Measurements from ENCODE around the gene NRXN3. TPM values are rescaled to one million over a fixed set of nuclear protein-coding genes. Genes with fewer than 3 reads are reported as not detected.

Gene NRXN3
- polyA plus RNA-seq, 1 experiment: 1.1 TPM

DNA sequence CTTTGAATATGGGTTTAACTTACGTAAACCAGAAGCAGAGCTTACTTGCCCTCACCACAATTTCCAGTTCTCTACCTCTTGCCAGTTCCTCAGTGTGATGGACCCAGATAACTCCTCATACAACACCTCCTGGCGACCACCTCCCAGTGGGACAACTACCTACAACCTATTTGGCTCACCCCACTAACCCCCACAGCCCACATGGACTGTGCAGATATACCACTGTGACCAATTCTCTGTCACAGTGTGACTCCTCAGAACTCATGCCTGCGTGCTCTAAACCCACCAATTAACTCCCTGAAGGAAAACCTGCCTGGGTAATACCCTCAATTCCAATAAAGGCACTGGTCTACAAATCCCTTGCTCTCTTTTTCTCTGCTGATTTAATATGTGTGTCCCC lies 1729.4 kb downstream of the NRXN3 start:
- Histone ChIP-seq H3K4me3 (ENCODE audit: low read depth, low read length) (no peak overlapping the region), H3K9me3 (ENCODE audit: control insufficient read depth, insufficient read depth, low read length) (peaks cover 2% of the 10 kb centered on the region; the same call in 1 of the 2 replicates), H3K27me3 (ENCODE audit: control insufficient read depth, insufficient read depth, low read length) (no peaks in the 10 kb centered on the region), H3K27ac (ENCODE audit: low read depth, low read length) (no peak overlapping the region)
- TF ChIP-seq, protein P1, sequence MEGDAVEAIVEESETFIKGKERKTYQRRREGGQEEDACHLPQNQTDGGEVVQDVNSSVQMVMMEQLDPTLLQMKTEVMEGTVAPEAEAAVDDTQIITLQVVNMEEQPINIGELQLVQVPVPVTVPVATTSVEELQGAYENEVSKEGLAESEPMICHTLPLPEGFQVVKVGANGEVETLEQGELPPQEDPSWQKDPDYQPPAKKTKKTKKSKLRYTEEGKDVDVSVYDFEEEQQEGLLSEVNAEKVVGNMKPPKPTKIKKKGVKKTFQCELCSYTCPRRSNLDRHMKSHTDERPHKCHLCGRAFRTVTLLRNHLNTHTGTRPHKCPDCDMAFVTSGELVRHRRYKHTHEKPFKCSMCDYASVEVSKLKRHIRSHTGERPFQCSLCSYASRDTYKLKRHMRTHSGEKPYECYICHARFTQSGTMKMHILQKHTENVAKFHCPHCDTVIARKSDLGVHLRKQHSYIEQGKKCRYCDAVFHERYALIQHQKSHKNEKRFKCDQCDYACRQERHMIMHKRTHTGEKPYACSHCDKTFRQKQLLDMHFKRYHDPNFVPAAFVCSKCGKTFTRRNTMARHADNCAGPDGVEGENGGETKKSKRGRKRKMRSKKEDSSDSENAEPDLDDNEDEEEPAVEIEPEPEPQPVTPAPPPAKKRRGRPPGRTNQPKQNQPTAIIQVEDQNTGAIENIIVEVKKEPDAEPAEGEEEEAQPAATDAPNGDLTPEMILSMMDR (IDR thresholded peaks at IDR 0.05; ENCODE audit: low read depth, low read length): no peak
- no peak for DNase-seq (ENCODE audit: low read depth, low spot score)
- POLR2A ChIA-PET: no interaction called here
- CTCF ChIA-PET: no interaction called here

- POLR2A ChIA-PET: no interaction called here
- no peaks in the 10 kb centered on the region for H3K27me3 ChIP-seq (ENCODE audit: control insufficient read depth, insufficient read depth, low read length)
- TF ChIP-seq, protein P1 (IDR thresholded peaks at IDR 0.05; ENCODE audit: low read depth, low read length): no peak
- H3K27ac ChIP-seq (ENCODE audit: low read depth, low read length): no peak overlapping the region
- H3K4me3 ChIP-seq (ENCODE audit: low read depth, low read length): no peak overlapping the region
- CTCF ChIA-PET: no interaction called here
- no peaks in the 10 kb centered on the region for H3K9me3 ChIP-seq (ENCODE audit: control insufficient read depth, insufficient read depth, low read length)
- no peak for DNase-seq (ENCODE audit: low read depth, low spot score)
These were observed 1734.3 kb downstream of the NRXN3 start for GRCh38 chr14:79904497-79904896.

DNA sequence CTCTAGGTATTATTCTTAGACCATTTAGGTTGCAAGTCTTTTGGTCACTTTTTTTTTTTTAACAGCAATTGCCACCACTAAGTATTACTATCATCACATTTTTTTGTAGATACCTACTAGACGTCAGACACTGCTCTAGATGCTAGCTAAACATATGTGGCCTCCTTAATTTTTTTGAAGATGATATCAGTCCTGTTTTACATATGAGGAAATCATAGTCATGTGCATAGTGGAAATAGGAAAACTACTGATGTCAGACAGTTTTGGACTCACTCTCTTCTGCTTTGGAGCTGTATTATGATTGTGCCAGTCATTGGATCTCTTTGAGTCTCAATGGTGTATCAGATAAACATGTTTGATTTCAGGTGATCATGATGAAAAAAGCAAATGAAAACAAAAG lies 1736.8 kb downstream of the NRXN3 start:
- ChIA-PET POLR2A (no interaction called here), CTCF (no interaction called here)
- H3K27ac ChIP-seq (ENCODE audit: low read depth, low read length): no peak overlapping the region
- H3K9me3 ChIP-seq (ENCODE audit: control insufficient read depth, insufficient read depth, low read length): no peaks in the 10 kb centered on the region
- H3K4me3 ChIP-seq (ENCODE audit: low read depth, low read length): no peak overlapping the region
- DNase-seq (ENCODE audit: low read depth, low spot score): no peak
- no peaks in the 10 kb centered on the region for H3K27me3 ChIP-seq (ENCODE audit: control insufficient read depth, insufficient read depth, low read length)
- TF ChIP-seq, protein P1 (IDR thresholded peaks at IDR 0.05; ENCODE audit: low read depth, low read length): no peak

DNA sequence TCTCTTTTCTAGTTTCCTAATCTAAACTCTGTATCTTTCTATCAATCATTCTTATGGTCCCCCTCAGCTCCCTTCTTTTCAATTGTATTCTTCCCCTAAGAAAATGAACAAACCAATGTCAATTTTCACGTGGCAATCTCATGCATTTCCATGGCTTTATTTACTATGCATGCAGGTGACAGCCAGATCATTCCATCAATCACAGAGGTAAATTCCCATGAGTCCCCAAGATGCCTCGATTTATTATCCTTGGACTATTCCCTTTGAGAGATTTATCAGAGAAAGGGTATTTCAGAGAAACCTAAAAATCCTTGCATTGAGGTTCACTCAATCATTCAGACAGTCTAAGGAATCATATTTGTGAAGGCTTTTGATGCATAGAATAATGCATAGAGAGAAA lies 1739.9 kb downstream of the NRXN3 start:
- POLR2A ChIA-PET: no interaction called here
- TF ChIP-seq, protein P1 (IDR thresholded peaks at IDR 0.05; ENCODE audit: low read depth, low read length): no peak
- H3K27ac ChIP-seq (ENCODE audit: low read depth, low read length): no peak overlapping the region
- no peaks in the 10 kb centered on the region for H3K9me3 ChIP-seq (ENCODE audit: control insufficient read depth, insufficient read depth, low read length)
- no peak for DNase-seq (ENCODE audit: low read depth, low spot score)
- H3K27me3 ChIP-seq (ENCODE audit: control insufficient read depth, insufficient read depth, low read length): no peaks in the 10 kb centered on the region
- CTCF ChIA-PET: no interaction called here
- H3K4me3 ChIP-seq (ENCODE audit: low read depth, low read length): no peak overlapping the region

DNA sequence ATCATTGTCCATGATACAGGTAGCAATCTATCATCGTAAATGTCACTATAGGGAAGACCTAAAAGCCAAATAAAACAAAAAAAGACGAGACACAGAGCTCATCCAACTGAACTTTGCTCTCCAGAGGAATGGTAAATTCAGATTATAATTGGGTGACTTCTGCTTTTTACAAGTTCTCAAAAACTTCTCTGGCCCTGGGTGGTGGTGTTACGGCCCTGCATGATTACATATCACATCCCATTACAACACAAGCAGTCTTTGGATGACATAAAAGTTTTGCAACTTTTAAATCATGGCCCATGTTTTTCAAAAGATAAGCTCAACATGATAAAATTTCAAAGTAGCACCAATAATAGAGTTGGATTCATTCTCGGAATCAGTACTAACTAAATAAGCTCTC lies 1741.6 kb downstream of the NRXN3 start:
- ChIA-PET POLR2A (no interaction called here), CTCF (no interaction called here)
- no peaks in the 10 kb centered on the region for H3K27me3 ChIP-seq (ENCODE audit: control insufficient read depth, insufficient read depth, low read length)
- TF ChIP-seq, protein P1 (IDR thresholded peaks at IDR 0.05; ENCODE audit: low read depth, low read length): no peak
- H3K27ac ChIP-seq (ENCODE audit: low read depth, low read length): no peak overlapping the region
- DNase-seq (ENCODE audit: low read depth, low spot score): no peak
- H3K4me3 ChIP-seq (ENCODE audit: low read depth, low read length): no peak overlapping the region
- H3K9me3 ChIP-seq (ENCODE audit: control insufficient read depth, insufficient read depth, low read length): no peaks in the 10 kb centered on the region

All from AG04450 (cell line).